Osteoblast (primary cell): ENCODE data around the gene ZNF892. TPM values are rescaled to one million over a fixed set of nuclear protein-coding genes. Genes with fewer than 3 reads are reported as not detected.
A peak's percentile ranks its signal among the peaks of the same experiment; 100 is the strongest.

ENCODE experiments used
- DNase-seq: peaks from one replicate; pipeline ENCODE4 v3.0.0; 2011; ENCODE audit warnings: low spot score, mixed read lengths; ENCODE audit not compliant: insufficient read length; ENCODE audit errors: missing footprints
- H2AFZ ChIP-seq: 2 replicates; pipeline ENCODE4 v1.6.0; 2011; ENCODE audit warnings: mild to moderate bottlenecking, low read length
- H3K27ac ChIP-seq: 2 replicates; pipeline ENCODE4 v1.5.1; 2011; ENCODE audit warnings: mild to moderate bottlenecking, low read depth, low read length, moderate library complexity
- H3K27me3 ChIP-seq: 2 replicates; pipeline ENCODE4 v1.6.0; 2012; ENCODE audit warnings: mild to moderate bottlenecking, control low read depth, inconsistent platforms, low read length, moderate library complexity; ENCODE audit not compliant: insufficient read depth
- H3K36me3 ChIP-seq: 2 replicates; pipeline ENCODE4 v1.5.1; 2011; ENCODE audit warnings: mild to moderate bottlenecking, low read length, control low read depth, moderate library complexity; ENCODE audit not compliant: insufficient read depth
- H3K4me1 ChIP-seq: 2 replicates; pipeline ENCODE4 v1.5.1; 2011; ENCODE audit warnings: mild to moderate bottlenecking, low read length, control low read depth, moderate library complexity; ENCODE audit not compliant: insufficient read depth
- H3K4me2 ChIP-seq: 2 replicates; pipeline ENCODE4 v1.6.0; 2011; ENCODE audit warnings: mild to moderate bottlenecking, low read length; ENCODE audit not compliant: insufficient read depth
- H3K4me3 ChIP-seq: fragments of 200-600 bp; sonication (generic); 3 replicates; pipeline ENCODE4 v1.5.1; 2012; ENCODE audit warnings: mild to moderate bottlenecking, low read length, inconsistent platforms; ENCODE audit not compliant: insufficient read depth
- H3K79me2 ChIP-seq: 2 replicates; pipeline ENCODE4 v1.6.0; 2012; ENCODE audit warnings: mild to moderate bottlenecking, low read length, control low read depth, inconsistent platforms; ENCODE audit not compliant: insufficient read depth
- H3K9me3 ChIP-seq: 2 replicates; pipeline ENCODE4 v1.5.1; 2011; ENCODE audit warnings: low read depth, low read length, control low read depth
- H4K20me1 ChIP-seq: 2 replicates; pipeline ENCODE4 v1.6.0; 2012; ENCODE audit warnings: mild to moderate bottlenecking, low read length, control low read depth; ENCODE audit not compliant: insufficient read depth
- total RNA-seq: library from RNA; depleted of rRNA; stranded (reverse); fragments of >200 nt; gene quantifications from 2 replicates; pipeline ENCODE4 v1.2.3, GENCODE V29; 2012
- TF ChIP-seq, protein P1 (sequence below): IDR thresholded peaks from 2 replicates; pipeline ENCODE4 v1.5.1; 2011; ENCODE audit warnings: mild to moderate bottlenecking, low read depth, low read length, moderate library complexity; ENCODE audit errors: extremely low read depth

The ZNF892 gene
- total RNA-seq, 1 donor: 6.2 TPM

DNA sequence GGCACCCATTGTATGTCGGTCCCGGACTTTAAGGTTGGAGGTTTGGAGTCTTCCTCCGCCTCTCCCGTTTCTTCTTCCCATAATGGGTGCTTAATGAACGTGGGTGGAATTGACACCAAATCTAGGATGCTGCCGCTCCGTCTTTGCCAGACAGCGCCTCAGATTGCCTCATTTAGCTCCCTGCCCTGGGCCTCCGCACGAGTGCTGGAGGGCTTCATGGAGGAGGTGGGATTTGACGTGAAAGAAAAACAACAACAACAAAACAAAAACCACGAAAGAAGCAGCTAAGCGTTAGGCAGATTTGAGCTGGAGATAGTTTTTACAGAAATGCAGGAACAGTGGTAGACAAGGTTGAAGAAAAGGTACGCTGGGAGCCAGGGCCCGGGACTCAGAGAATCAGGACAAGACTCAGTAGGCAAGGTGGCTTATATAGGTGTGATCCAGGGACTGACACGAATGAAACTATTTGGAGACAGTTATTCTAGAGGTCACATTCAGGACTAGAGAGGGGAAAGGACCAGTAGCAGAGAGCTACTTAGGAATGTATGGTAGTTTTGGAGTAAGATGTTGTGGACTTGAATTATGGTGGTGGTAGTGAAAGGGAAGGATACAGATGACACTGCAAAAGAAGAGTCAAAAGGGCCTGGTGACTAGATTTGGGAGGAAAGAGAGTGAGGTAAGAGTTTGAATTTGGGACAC lies 41.1 kb upstream of the ZNF892 start:
- Histone ChIP-seq H3K4me2 (peak overlapping the region; percentile 87), H3K27me3 (no peaks in the 10 kb centered on the region), H3K79me2 (peaks cover 39% of the 10 kb centered on the region), H3K4me1 (peaks cover 15% of the 10 kb centered on the region), H2AFZ (peak overlapping the region; percentile 100), H4K20me1 (no peaks in the 10 kb centered on the region), H3K36me3 (no peaks in the 10 kb centered on the region), H3K27ac (peak overlapping the region; percentile 97), H3K9me3 (no peaks in the 10 kb centered on the region), H3K4me3 (peak overlapping the region; percentile 94)
- peak; percentile 60 for DNase-seq
- TF ChIP-seq, protein P1, sequence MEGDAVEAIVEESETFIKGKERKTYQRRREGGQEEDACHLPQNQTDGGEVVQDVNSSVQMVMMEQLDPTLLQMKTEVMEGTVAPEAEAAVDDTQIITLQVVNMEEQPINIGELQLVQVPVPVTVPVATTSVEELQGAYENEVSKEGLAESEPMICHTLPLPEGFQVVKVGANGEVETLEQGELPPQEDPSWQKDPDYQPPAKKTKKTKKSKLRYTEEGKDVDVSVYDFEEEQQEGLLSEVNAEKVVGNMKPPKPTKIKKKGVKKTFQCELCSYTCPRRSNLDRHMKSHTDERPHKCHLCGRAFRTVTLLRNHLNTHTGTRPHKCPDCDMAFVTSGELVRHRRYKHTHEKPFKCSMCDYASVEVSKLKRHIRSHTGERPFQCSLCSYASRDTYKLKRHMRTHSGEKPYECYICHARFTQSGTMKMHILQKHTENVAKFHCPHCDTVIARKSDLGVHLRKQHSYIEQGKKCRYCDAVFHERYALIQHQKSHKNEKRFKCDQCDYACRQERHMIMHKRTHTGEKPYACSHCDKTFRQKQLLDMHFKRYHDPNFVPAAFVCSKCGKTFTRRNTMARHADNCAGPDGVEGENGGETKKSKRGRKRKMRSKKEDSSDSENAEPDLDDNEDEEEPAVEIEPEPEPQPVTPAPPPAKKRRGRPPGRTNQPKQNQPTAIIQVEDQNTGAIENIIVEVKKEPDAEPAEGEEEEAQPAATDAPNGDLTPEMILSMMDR: no peak

GRCh38 chr2:95171902-95172301 lies 35.4 kb upstream of the ZNF892 start:
- H3K4me1 ChIP-seq: no peaks in the 10 kb centered on the region
- peaks cover 6% of the 10 kb centered on the region for H4K20me1 ChIP-seq
- no peak for DNase-seq
- H3K27me3 ChIP-seq: no peaks in the 10 kb centered on the region
- H3K27ac ChIP-seq: no peak overlapping the region
- TF ChIP-seq, protein P1: no peak
- H3K79me2 ChIP-seq: peaks cover 36% of the 10 kb centered on the region
- no peak overlapping the region for H3K4me3 ChIP-seq
- H3K4me2 ChIP-seq: no peak overlapping the region
- H3K36me3 ChIP-seq: peaks cover 9% of the 10 kb centered on the region
- H2AFZ ChIP-seq: no peak overlapping the region
- no peaks in the 10 kb centered on the region for H3K9me3 ChIP-seq

- H3K27me3 ChIP-seq: no peaks in the 10 kb centered on the region
- no peak for DNase-seq
- no peak overlapping the region for H3K4me2 ChIP-seq
- peaks cover 24% of the 10 kb centered on the region for H3K79me2 ChIP-seq
- no peaks in the 10 kb centered on the region for H3K4me1 ChIP-seq
- TF ChIP-seq, protein P1: no peak
- peaks cover 20% of the 10 kb centered on the region for H3K36me3 ChIP-seq
- H3K27ac ChIP-seq: no peak overlapping the region
- H3K4me3 ChIP-seq: no peak overlapping the region
- H4K20me1 ChIP-seq: peaks cover 6% of the 10 kb centered on the region
- H3K9me3 ChIP-seq: no peaks in the 10 kb centered on the region
- H2AFZ ChIP-seq: no peak overlapping the region
Observed at GRCh38 chr2:95174031-95174542, 33.2 kb upstream of the ZNF892 start.

GRCh38 chr2:95179451-95179850 lies 27.9 kb upstream of the ZNF892 start:
- H3K4me3 ChIP-seq: no peak overlapping the region
- DNase-seq: no peak
- peaks cover 49% of the 10 kb centered on the region for H3K36me3 ChIP-seq
- no peaks in the 10 kb centered on the region for H3K27me3 ChIP-seq
- H4K20me1 ChIP-seq: peaks cover 6% of the 10 kb centered on the region
- peaks cover 16% of the 10 kb centered on the region for H3K9me3 ChIP-seq
- TF ChIP-seq, protein P1: no peak
- H3K79me2 ChIP-seq: peaks cover 11% of the 10 kb centered on the region
- H3K27ac ChIP-seq: no peak overlapping the region
- no peak overlapping the region for H3K4me2 ChIP-seq
- no peaks in the 10 kb centered on the region for H3K4me1 ChIP-seq
- H2AFZ ChIP-seq: no peak overlapping the region
